ENCODE results near the gene CNOT10.

CNOT10 gene

GRCh38 chr3:32764481-32764880 is 79.5 kb downstream of the CNOT10 start:
- no peak overlapping the region for H3K27ac ChIP-seq (ENCODE audit: extremely low read depth, low read depth, low read length)
- ChIA-PET CTCF (no interaction called here), POLR2A (no interaction called here)
- H3K4me3 ChIP-seq (ENCODE audit: low read depth, low read length): no peak overlapping the region
- no peaks in the 10 kb centered on the region for H3K4me1 ChIP-seq (ENCODE audit: control insufficient read depth, insufficient read depth, low read length)
- peaks cover 11 to 69% of the 10 kb centered on the region in 2 experiments for H3K36me3 ChIP-seq (ENCODE audit: control insufficient read depth in 2 of 2, insufficient read depth in 1 of 2, low read length in 2 of 2)
- no peaks in the 10 kb centered on the region for H3K9me3 ChIP-seq (ENCODE audit: control insufficient read depth, insufficient read depth, low read depth, low read length)
- TF ChIP-seq ZNF837 (tag by site-specific recombination; IDR thresholded peaks at IDR 0.05): no peak
- no peak for TF ChIP-seq ZIC2 (tag by site-specific recombination; IDR thresholded peaks at IDR 0.05)
- no peak for TF ChIP-seq ELK4 (IDR thresholded peaks at IDR 0.05; ENCODE audit: borderline replicate concordance, low read depth, low read length)
- TF ChIP-seq ZNF629 (tag by site-specific recombination; IDR thresholded peaks at IDR 0.05): no peak
- no peak for TF ChIP-seq GLIS1 (tag by site-specific recombination; IDR thresholded peaks at IDR 0.05)
- TF ChIP-seq ZSCAN18 (tag by site-specific recombination; IDR thresholded peaks at IDR 0.05): no peak
- no peak for TF ChIP-seq KLF10 (tag by site-specific recombination; IDR thresholded peaks at IDR 0.05)
- no peak for TF ChIP-seq ZNF202 (tag by site-specific recombination; IDR thresholded peaks at IDR 0.05; ENCODE audit: borderline replicate concordance)

- H3K36me3 ChIP-seq (ENCODE audit: control insufficient read depth in 2 of 2, insufficient read depth in 1 of 2, low read length in 2 of 2): peaks cover 0 to 28% of the 10 kb centered on the region in 2 experiments; a peak in 2 of 3 replicates
- H3K4me1 ChIP-seq (ENCODE audit: control insufficient read depth, insufficient read depth, low read length): no peaks in the 10 kb centered on the region
- H3K4me3 ChIP-seq (ENCODE audit: low read depth, low read length): no peak overlapping the region
- H3K27ac ChIP-seq (ENCODE audit: extremely low read depth, low read depth, low read length): no peak overlapping the region
- ChIA-PET CTCF (interaction anchor here (1.6 kb wide), 1 partner anchor 45 kb away, joined by 3 read pairs; no protein-coding TSS in a partner anchor), POLR2A (interaction anchor here (1.3 kb wide), 1 partner anchor 10 kb away, joined by 3 read pairs; no protein-coding TSS in a partner anchor)
- H3K9me3 ChIP-seq (ENCODE audit: control insufficient read depth, insufficient read depth, low read depth, low read length): no peaks in the 10 kb centered on the region
- no peak for TF ChIP-seq YY2 (tag by site-specific recombination; IDR thresholded peaks at IDR 0.05)
- no peak for TF ChIP-seq GLI2 (tag by site-specific recombination; IDR thresholded peaks at IDR 0.05; ENCODE audit: borderline replicate concordance, low read depth)
- TF ChIP-seq KLF9 (tag by site-specific recombination; IDR thresholded peaks at IDR 0.05; ENCODE audit: low read depth): no peak
- no peak for TF ChIP-seq ZFP41 (tag by site-specific recombination; IDR thresholded peaks at IDR 0.05; ENCODE audit: borderline replicate concordance)
- TF ChIP-seq REPIN1 (tag by site-specific recombination; IDR thresholded peaks at IDR 0.05; ENCODE audit: low read depth): no peak
- TF ChIP-seq FEZF1 (tag by site-specific recombination; IDR thresholded peaks at IDR 0.05): no peak
- TF ChIP-seq KLF16 (tag by site-specific recombination; IDR thresholded peaks at IDR 0.05): no peak
- TF ChIP-seq ZNF184 (tag by site-specific recombination; IDR thresholded peaks at IDR 0.05): no peak
- no peak for TF ChIP-seq ZNF544 (tag by site-specific recombination; IDR thresholded peaks at IDR 0.05)
- no peak for TF ChIP-seq ZBTB20 (tag by site-specific recombination; IDR thresholded peaks at IDR 0.05)
- TF ChIP-seq ZNF776 (tag by site-specific recombination; IDR thresholded peaks at IDR 0.05; ENCODE audit: borderline replicate concordance): no peak
Measured at GRCh38 chr3:32778389-32778788, 93.4 kb downstream of the CNOT10 start.

- Histone ChIP-seq H3K4me3 (ENCODE audit: low read depth, low read length) (no peak overlapping the region), H3K4me1 (ENCODE audit: control insufficient read depth, insufficient read depth, low read length) (no peaks in the 10 kb centered on the region), H3K9me3 (ENCODE audit: control insufficient read depth, insufficient read depth, low read depth, low read length) (no peaks in the 10 kb centered on the region), H3K36me3 (ENCODE audit: control insufficient read depth in 2 of 2, insufficient read depth in 1 of 2, low read length in 2 of 2) (peaks cover 0 to 13% of the 10 kb centered on the region in 2 experiments; a peak in 2 of 3 replicates), H3K27ac (ENCODE audit: extremely low read depth, low read depth, low read length) (no peak overlapping the region)
- TF ChIP-seq ZNF19 (tag by site-specific recombination; IDR thresholded peaks at IDR 0.05; ENCODE audit: low read depth): no peak
- CTCF ChIA-PET: interaction anchor here (0.6 to 1.9 kb wide), 8 partner anchors 9 to 1056 kb away, joined by 3 to 9 read pairs (median 4); no protein-coding TSS in a partner anchor
- POLR2A ChIA-PET: interaction anchor here (1.7 kb wide), 1 partner anchor 12 kb away, joined by 5 read pairs; no protein-coding TSS in a partner anchor
Measured at GRCh38 chr3:32780071-32780734, 95.2 kb downstream of the CNOT10 start.

Data from HEK293 (cell line).